GM12878 (cell line): Measurements from ENCODE around the gene NAP1L5.

Experiments used
- KDM1A ChIP-seq: fragments of 200-600 bp; sonication (generic); IDR thresholded peaks from 2 replicates; pipeline ENCODE4 v1.6.1; 2016; ENCODE audit warnings: borderline replicate concordance
- MYC ChIP-seq: IDR thresholded peaks from 2 replicates; pipeline ENCODE4 v1.6.1; 2011; ENCODE audit warnings: mild to moderate bottlenecking, low read length, moderate library complexity, inconsistent platforms; ENCODE audit not compliant: insufficient read depth, insufficient replicate concordance, insufficient read length, severe bottlenecking
- POLR2AphosphoS5 ChIP-seq: IDR thresholded peaks from 2 replicates; pipeline ENCODE4 v1.6.1; 2011; ENCODE audit warnings: mild to moderate bottlenecking, low read length, inconsistent platforms
- TAF1 ChIP-seq: IDR thresholded peaks from 2 replicates; pipeline ENCODE4 v1.6.1; 2011; ENCODE audit warnings: mild to moderate bottlenecking, low read depth, low read length, borderline replicate concordance
- ZNF622 ChIP-seq: fragments of 450-650 bp; IDR thresholded peaks from 2 replicates; pipeline ENCODE4 v1.6.1; 2017; ENCODE audit warnings: mild to moderate bottlenecking, inconsistent platforms
- ZSCAN29 ChIP-seq: fragments of 450-650 bp; IDR thresholded peaks from 2 replicates; pipeline ENCODE4 v1.6.1; 2017; ENCODE audit warnings: mild to moderate bottlenecking, moderate library complexity
- TF ChIP-seq, protein P1 (sequence below): IDR thresholded peaks from 2 replicates; pipeline ENCODE4 v1.6.1; 2012; ENCODE audit warnings: mild to moderate bottlenecking, low read depth, low read length
- TF ChIP-seq, protein P2 (sequence below), 3 experiments: IDR thresholded peaks in 2 of 3; conservative IDR thresholded peaks in 1 of 3; 2 replicates each; pipeline ENCODE4 v1.5.1; 2011; ENCODE audit warnings: low read depth in 3 of 3, low read length in 3 of 3, mild to moderate bottlenecking in 3 of 3, control low read depth in 2 of 3, moderate library complexity in 2 of 3, inconsistent platforms in 1 of 3, mixed read lengths in 1 of 3; ENCODE audit not compliant: control insufficient read depth in 2 of 3, insufficient read depth in 1 of 3; ENCODE audit errors: extremely low read depth in 1 of 3

DNA sequence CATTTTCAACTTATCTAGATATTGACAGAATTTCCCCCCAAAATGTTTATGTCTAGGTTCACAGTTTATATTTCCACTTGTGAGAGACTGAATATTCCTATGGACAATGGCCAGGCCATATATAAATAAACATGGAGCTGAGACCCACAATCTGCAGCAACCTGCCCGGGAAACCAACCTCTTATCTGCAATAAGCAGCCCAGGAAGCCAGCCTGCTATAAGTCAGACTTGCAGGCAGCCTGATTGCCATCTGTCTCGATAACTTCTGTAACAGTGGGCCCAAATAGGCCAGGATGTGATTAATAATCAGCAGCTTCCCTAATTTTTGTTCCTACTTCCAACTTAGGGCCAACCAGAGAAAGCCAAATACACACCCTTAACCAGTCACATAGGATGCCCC is 5.2 kb upstream of the NAP1L5 start:
- TF ChIP-seq KDM1A (no peak), MYC (no peak), ZSCAN29 (no peak), ZNF622 (no peak), POLR2AphosphoS5 (no peak), TAF1 (no peak)
- TF ChIP-seq, protein P1, sequence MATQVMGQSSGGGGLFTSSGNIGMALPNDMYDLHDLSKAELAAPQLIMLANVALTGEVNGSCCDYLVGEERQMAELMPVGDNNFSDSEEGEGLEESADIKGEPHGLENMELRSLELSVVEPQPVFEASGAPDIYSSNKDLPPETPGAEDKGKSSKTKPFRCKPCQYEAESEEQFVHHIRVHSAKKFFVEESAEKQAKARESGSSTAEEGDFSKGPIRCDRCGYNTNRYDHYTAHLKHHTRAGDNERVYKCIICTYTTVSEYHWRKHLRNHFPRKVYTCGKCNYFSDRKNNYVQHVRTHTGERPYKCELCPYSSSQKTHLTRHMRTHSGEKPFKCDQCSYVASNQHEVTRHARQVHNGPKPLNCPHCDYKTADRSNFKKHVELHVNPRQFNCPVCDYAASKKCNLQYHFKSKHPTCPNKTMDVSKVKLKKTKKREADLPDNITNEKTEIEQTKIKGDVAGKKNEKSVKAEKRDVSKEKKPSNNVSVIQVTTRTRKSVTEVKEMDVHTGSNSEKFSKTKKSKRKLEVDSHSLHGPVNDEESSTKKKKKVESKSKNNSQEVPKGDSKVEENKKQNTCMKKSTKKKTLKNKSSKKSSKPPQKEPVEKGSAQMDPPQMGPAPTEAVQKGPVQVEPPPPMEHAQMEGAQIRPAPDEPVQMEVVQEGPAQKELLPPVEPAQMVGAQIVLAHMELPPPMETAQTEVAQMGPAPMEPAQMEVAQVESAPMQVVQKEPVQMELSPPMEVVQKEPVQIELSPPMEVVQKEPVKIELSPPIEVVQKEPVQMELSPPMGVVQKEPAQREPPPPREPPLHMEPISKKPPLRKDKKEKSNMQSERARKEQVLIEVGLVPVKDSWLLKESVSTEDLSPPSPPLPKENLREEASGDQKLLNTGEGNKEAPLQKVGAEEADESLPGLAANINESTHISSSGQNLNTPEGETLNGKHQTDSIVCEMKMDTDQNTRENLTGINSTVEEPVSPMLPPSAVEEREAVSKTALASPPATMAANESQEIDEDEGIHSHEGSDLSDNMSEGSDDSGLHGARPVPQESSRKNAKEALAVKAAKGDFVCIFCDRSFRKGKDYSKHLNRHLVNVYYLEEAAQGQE, result no peak
- TF ChIP-seq, protein P2, sequence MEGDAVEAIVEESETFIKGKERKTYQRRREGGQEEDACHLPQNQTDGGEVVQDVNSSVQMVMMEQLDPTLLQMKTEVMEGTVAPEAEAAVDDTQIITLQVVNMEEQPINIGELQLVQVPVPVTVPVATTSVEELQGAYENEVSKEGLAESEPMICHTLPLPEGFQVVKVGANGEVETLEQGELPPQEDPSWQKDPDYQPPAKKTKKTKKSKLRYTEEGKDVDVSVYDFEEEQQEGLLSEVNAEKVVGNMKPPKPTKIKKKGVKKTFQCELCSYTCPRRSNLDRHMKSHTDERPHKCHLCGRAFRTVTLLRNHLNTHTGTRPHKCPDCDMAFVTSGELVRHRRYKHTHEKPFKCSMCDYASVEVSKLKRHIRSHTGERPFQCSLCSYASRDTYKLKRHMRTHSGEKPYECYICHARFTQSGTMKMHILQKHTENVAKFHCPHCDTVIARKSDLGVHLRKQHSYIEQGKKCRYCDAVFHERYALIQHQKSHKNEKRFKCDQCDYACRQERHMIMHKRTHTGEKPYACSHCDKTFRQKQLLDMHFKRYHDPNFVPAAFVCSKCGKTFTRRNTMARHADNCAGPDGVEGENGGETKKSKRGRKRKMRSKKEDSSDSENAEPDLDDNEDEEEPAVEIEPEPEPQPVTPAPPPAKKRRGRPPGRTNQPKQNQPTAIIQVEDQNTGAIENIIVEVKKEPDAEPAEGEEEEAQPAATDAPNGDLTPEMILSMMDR (IDR thresholded peaks at IDR 0.05 in 2 of 3, conservative IDR thresholded peaks at IDR 0.05 in 1 of 3; ENCODE audit: control insufficient read depth in 2 of 3, extremely low read depth in 1 of 3, insufficient read depth in 1 of 3, low read depth in 3 of 3, low read length in 3 of 3), result no peak
